Measurements from ENCODE around the gene PELI2.

DNA sequence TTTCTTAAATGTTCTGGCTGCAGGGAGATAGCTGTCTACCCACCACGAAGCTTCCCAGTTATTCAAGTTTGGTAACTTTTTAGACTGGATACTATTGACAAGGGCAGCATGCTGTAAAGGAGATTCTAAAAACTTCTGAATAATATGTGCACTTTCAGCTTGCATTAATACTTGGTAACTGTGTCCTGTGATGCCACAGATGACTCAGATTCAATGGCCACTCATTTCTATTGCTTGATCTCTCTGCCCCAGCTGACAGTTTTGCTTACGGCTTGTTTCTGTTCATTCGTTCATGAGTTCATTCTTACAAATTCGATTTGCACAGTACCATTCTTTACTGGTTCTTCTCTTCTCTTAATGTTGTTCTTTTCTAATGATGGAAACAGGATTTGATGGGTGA, 142.8 kb downstream of the PELI2 start:
- TF ChIP-seq, protein P1, sequence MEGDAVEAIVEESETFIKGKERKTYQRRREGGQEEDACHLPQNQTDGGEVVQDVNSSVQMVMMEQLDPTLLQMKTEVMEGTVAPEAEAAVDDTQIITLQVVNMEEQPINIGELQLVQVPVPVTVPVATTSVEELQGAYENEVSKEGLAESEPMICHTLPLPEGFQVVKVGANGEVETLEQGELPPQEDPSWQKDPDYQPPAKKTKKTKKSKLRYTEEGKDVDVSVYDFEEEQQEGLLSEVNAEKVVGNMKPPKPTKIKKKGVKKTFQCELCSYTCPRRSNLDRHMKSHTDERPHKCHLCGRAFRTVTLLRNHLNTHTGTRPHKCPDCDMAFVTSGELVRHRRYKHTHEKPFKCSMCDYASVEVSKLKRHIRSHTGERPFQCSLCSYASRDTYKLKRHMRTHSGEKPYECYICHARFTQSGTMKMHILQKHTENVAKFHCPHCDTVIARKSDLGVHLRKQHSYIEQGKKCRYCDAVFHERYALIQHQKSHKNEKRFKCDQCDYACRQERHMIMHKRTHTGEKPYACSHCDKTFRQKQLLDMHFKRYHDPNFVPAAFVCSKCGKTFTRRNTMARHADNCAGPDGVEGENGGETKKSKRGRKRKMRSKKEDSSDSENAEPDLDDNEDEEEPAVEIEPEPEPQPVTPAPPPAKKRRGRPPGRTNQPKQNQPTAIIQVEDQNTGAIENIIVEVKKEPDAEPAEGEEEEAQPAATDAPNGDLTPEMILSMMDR (IDR thresholded peaks at IDR 0.05; ENCODE audit: low read length) = no peak
- no peak for TF ChIP-seq EZH2 (optimal IDR thresholded peaks at IDR 0.05; ENCODE audit: low read depth, low read length)
- TF ChIP-seq EZH2phosphoT487 (IDR thresholded peaks at IDR 0.05; ENCODE audit: low read length) = no peak
